ENCODE measurements around the gene CDK11A.

DNA sequence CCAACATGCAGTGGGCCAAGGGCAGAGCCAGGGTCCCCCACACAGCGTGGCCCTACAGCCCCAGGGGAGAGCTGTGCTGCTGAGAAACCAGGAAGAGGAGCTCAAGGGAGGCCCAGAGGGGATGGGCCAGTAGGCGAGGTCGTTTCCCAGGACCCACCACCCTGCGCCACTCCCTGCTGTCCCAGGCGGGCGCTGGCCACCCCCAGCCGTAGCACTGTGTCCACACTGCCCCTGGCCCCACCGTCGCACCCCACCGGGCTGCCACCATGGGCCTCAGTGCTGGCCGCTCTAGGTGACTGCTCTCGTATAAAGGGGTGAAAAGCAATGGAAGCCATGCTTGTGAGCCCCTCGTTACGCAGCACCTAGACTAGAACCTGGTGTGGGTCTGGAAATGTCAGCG is 31.7 kb upstream of the CDK11A start:
- TF ChIP-seq CTCF (IDR thresholded peaks at IDR 0.05; ENCODE audit: low read depth, low read length, poor library complexity, severe bottlenecking), result no peak
- TF ChIP-seq EZH2phosphoT487 (IDR thresholded peaks at IDR 0.05; ENCODE audit: borderline replicate concordance, low read length), result no peak
